Measurements from ENCODE around the gene ALPP. TPM values are rescaled to one million over a fixed set of nuclear protein-coding genes. Genes with fewer than 3 reads are reported as not detected.

The ALPP gene
- total RNA-seq, 1 experiment from 2014 or later = 0.20 TPM

DNA sequence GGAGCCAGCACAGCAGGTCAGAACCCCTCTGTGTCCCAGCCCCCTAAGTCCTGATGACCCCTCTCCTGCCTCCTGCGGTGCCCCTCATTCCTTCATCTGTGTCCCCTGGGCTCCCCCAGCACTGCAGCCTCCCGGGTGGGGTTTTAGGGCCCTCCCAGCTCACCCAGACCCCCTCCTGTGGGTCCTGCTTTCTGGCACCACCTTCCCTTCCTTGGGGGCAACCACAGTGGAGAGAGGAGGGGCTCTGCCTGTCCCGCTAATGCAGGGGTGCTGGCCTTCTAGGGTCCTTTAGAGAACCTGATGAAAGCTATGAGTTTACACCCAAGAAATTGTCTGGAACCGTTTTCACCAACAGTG, 42.7 kb upstream of the ALPP start:
- Histone ChIP-seq H3K4ac (ENCODE audit: low read depth, low read length) (no peak overlapping the region), H3K56ac (ENCODE audit: insufficient read length, low read depth, low read length) (no peak overlapping the region), H2AK5ac (ENCODE audit: insufficient read length, low read length) (no peak overlapping the region), H3K9ac (ENCODE audit: extremely low read depth, insufficient read length, low read length) (no peak overlapping the region), H2BK120ac (ENCODE audit: low read depth, low read length, poor library complexity, severe bottlenecking) (no peak overlapping the region), H3K27ac (ENCODE audit: insufficient read length, low read depth, low read length) (no peak overlapping the region), H4K20me1 (ENCODE audit: control insufficient read depth, insufficient read depth, insufficient read length) (no peaks in the 10 kb centered on the region), H3K4me1 (ENCODE audit: insufficient read depth, low read length) (no peaks in the 10 kb centered on the region), H3K14ac (ENCODE audit: insufficient read depth, low read length) (no peak overlapping the region; the same call in 1 of the 2 replicates), H3K4me2 (ENCODE audit: insufficient read depth, insufficient read length, low read length) (no peak overlapping the region), H2BK20ac (ENCODE audit: low read depth, low read length, poor library complexity, severe bottlenecking) (no peak overlapping the region), H3K27me3 (ENCODE audit: insufficient read depth, low read length) (no peaks in the 10 kb centered on the region), H2BK12ac (ENCODE audit: insufficient read length, low read depth, low read length) (no peak overlapping the region), H2BK5ac (ENCODE audit: insufficient read length, low read length) (no peak overlapping the region), H2BK15ac (ENCODE audit: low read depth, low read length) (no peak overlapping the region), H2AFZ (ENCODE audit: low read length) (no peak overlapping the region), H4K91ac (ENCODE audit: insufficient read length, low read depth, low read length) (no peak overlapping the region), H3K23ac (ENCODE audit: insufficient read length, low read depth, low read length) (no peak overlapping the region), H4K5ac (ENCODE audit: insufficient read length, low read depth, low read length) (no peak overlapping the region), H3K79me1 (ENCODE audit: insufficient read depth, low read depth, low read length, poor library complexity, severe bottlenecking) (no peaks in the 10 kb centered on the region), H3K23me2 (ENCODE audit: insufficient read length, low read depth, low read length, poor library complexity, severe bottlenecking) (no peaks in the 10 kb centered on the region), H3T11ph (ENCODE audit: low read length) (no peak overlapping the region), H3K79me2 (ENCODE audit: insufficient read depth, low read length) (no peaks in the 10 kb centered on the region), H3K18ac (ENCODE audit: insufficient read length, low read depth, low read length) (no peak overlapping the region), H4K8ac (replicated peaks; ENCODE audit: insufficient read length, low read depth, low read length) (no peak overlapping the region), H3K9me3 (ENCODE audit: control insufficient read depth, low read depth, low read length) (no peaks in the 10 kb centered on the region)
- DNase-seq = peak; percentile 15
- H3K27ac Mint-ChIP-seq = peak overlapping the region in 1 of 3 experiments; percentile 74; a peak in 1 of 7 replicates
- H3K4me3 Mint-ChIP-seq = no peak overlapping the region
- H3K27me3 Mint-ChIP-seq (ENCODE audit: low read depth) = peaks cover 2% of the 10 kb centered on the region; the same call in 1 of the 2 replicates
- peaks cover 0 to 5% (median 2%) of the 10 kb centered on the region in 3 experiments; a peak in 3 of 7 replicates for H3K36me3 Mint-ChIP-seq (ENCODE audit: insufficient read depth in 1 of 3, low read depth in 3 of 3)
- H3K4me1 Mint-ChIP-seq = peaks cover 2 to 7% of the 10 kb centered on the region in 2 experiments; a peak in 3 of 4 replicates
- no CpG with 5 or more reads among the region's 4 CpGs for WGBS (ENCODE audit: extremely low coverage, insufficient read length, low lambda C conversion rate)
- TF ChIP-seq, protein P1, sequence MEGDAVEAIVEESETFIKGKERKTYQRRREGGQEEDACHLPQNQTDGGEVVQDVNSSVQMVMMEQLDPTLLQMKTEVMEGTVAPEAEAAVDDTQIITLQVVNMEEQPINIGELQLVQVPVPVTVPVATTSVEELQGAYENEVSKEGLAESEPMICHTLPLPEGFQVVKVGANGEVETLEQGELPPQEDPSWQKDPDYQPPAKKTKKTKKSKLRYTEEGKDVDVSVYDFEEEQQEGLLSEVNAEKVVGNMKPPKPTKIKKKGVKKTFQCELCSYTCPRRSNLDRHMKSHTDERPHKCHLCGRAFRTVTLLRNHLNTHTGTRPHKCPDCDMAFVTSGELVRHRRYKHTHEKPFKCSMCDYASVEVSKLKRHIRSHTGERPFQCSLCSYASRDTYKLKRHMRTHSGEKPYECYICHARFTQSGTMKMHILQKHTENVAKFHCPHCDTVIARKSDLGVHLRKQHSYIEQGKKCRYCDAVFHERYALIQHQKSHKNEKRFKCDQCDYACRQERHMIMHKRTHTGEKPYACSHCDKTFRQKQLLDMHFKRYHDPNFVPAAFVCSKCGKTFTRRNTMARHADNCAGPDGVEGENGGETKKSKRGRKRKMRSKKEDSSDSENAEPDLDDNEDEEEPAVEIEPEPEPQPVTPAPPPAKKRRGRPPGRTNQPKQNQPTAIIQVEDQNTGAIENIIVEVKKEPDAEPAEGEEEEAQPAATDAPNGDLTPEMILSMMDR (conservative IDR thresholded peaks at IDR 0.05) = no peak
- H3K9me3 Mint-ChIP-seq = peaks cover 0 to 8% of the 10 kb centered on the region in 2 experiments; a peak in 2 of 5 replicates

Measured in H9 (cell line).